Lower leg skin (tissue), 3 donors: Measurements from ENCODE around the gene TPRN.

Experiments
- POLR2A ChIP-seq, 2 donors: fragments of 450-650 bp; IDR thresholded peaks; one replicate each; pipeline ENCODE4 v1.6.1; 2016 to 2017; ENCODE audit warnings: antibody characterized with exemption in 2 of 2, mild to moderate bottlenecking in 1 of 2, moderate library complexity in 1 of 2
- TF ChIP-seq, protein P1 (sequence below), 3 donors: fragments of 450-650 bp; IDR thresholded peaks; one replicate each; pipeline ENCODE4 v1.5.1; 2016; ENCODE audit warnings: antibody characterized with exemption in 3 of 3, mild to moderate bottlenecking in 3 of 3, moderate library complexity in 2 of 3

DNA sequence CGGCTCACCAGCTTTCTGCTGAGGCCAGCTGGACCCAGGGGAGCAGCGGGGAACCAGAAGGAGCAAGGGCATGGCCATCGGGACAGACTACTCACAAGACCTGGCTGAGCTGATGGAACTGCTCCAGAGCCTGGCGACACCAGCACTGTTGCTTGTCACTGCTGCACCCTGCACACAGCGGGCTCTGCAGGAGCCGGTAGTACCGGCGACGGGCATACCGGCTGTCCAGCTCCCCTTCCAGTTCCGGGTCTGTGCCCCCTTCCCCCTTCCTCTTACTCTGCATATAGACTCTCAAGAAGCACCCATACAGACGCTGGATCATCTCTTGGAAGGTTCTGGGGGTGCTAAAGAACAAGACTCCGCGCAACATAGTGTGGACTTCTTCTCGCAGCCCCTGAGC, 13.2 kb downstream of the TPRN start:
- TF ChIP-seq, protein P1, sequence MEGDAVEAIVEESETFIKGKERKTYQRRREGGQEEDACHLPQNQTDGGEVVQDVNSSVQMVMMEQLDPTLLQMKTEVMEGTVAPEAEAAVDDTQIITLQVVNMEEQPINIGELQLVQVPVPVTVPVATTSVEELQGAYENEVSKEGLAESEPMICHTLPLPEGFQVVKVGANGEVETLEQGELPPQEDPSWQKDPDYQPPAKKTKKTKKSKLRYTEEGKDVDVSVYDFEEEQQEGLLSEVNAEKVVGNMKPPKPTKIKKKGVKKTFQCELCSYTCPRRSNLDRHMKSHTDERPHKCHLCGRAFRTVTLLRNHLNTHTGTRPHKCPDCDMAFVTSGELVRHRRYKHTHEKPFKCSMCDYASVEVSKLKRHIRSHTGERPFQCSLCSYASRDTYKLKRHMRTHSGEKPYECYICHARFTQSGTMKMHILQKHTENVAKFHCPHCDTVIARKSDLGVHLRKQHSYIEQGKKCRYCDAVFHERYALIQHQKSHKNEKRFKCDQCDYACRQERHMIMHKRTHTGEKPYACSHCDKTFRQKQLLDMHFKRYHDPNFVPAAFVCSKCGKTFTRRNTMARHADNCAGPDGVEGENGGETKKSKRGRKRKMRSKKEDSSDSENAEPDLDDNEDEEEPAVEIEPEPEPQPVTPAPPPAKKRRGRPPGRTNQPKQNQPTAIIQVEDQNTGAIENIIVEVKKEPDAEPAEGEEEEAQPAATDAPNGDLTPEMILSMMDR (IDR thresholded peaks at IDR 0.05) = no peak
- TF ChIP-seq POLR2A (IDR thresholded peaks at IDR 0.05) = no peak
